ENCODE data around the gene PTPN21. TPM values are rescaled to one million over a fixed set of nuclear protein-coding genes. Genes with fewer than 3 reads are reported as not detected.

The PTPN21 gene
- total and polyA plus RNA-seq, 5 donors from 2014 or later: not detected

DNA sequence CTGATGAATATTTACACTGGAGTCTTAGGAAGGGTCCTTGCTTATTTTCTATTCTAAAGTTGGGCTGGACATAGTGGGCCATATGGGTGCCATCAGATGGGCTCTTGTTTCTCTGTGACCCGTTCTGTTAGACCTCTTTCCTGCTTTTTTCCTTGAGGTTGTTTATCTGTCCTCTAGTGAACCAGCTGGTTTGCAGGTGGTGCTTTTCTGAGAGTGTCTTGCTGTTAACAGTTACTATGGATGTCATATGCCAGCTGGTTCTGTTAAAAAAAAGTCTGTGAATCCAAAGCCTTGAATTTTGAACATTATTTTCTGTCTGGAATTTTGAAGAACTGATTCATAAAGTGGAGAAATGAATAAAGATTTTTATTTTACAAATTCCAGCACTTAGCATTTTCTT, 37.2 kb upstream of the PTPN21 start:
- Histone ChIP-seq H3K4me3 (ENCODE audit: low read depth, low read length) (no peak overlapping the region), H3K9me3 (ENCODE audit: control insufficient read depth in 2 of 2, low read length in 2 of 2) (no peaks in the 10 kb centered on the region), H3K27me3 (ENCODE audit: control insufficient read depth, insufficient read depth, low read length) (no peaks in the 10 kb centered on the region), H3K4me1 (ENCODE audit: control insufficient read depth, insufficient read depth, low read length, poor library complexity, severe bottlenecking) (no peaks in the 10 kb centered on the region), H3K27ac (ENCODE audit: insufficient read depth, low read length, poor library complexity, severe bottlenecking) (no peak overlapping the region), H3K36me3 (ENCODE audit: control insufficient read depth, insufficient read depth, low read length) (peaks cover 64% of the 10 kb centered on the region)
- no peak overlapping the region for H3K27ac Mint-ChIP-seq
- DNase-seq: no peak
- H3K4me1 Mint-ChIP-seq: peaks cover 3 to 31% (median 12%) of the 10 kb centered on the region in 4 donors
- H3K9me3 Mint-ChIP-seq: no peaks in the 10 kb centered on the region
- H3K27me3 Mint-ChIP-seq: no peaks in the 10 kb centered on the region
- peaks cover 55% of the 10 kb centered on the region for H3K36me3 Mint-ChIP-seq
- H3K4me3 Mint-ChIP-seq: no peak overlapping the region
- ATAC-seq (ENCODE audit: low read depth in 2 of 2): no peak

DNA sequence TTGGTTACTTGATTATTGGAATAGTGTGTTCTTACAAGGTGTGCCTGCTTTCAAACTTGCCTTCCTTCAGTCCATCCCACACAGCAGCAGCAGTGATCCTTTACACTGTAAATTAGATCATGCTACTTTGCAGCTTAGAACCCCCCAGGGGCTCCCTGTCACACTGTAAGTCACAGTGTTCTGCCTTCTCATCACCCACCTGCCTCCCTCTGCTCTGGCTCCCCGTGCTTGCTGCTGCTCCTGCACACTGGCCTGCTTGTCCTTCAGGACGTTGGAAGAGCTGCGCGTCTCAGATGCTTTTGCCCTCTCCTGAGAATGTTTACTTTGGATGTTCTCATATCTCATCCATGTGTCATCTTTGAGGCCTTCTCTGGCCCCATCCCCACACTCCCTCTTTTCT, 35.4 kb upstream of the PTPN21 start:
- H3K9me3 ChIP-seq (ENCODE audit: control insufficient read depth in 2 of 2, low read length in 2 of 2): no peaks in the 10 kb centered on the region
- H3K4me3 ChIP-seq (ENCODE audit: low read depth, low read length): no peak overlapping the region
- H3K27ac Mint-ChIP-seq: peak overlapping the region in 2 of 3 donors; percentile 23 to 49
- no peaks in the 10 kb centered on the region for H3K27me3 ChIP-seq (ENCODE audit: control insufficient read depth, insufficient read depth, low read length)
- DNase-seq (no peak), ATAC-seq (ENCODE audit: low read depth in 2 of 2) (no peak)
- peaks cover 58% of the 10 kb centered on the region for H3K36me3 Mint-ChIP-seq
- H3K27me3 Mint-ChIP-seq: no peaks in the 10 kb centered on the region
- H3K36me3 ChIP-seq (ENCODE audit: control insufficient read depth, insufficient read depth, low read length): peaks cover 61% of the 10 kb centered on the region
- peak overlapping the region in 1 of 4 donors; percentile 70 for H3K4me3 Mint-ChIP-seq
- no peaks in the 10 kb centered on the region for H3K4me1 ChIP-seq (ENCODE audit: control insufficient read depth, insufficient read depth, low read length, poor library complexity, severe bottlenecking)
- H3K27ac ChIP-seq (ENCODE audit: insufficient read depth, low read length, poor library complexity, severe bottlenecking): no peak overlapping the region
- H3K4me1 Mint-ChIP-seq: peaks cover 3 to 25% (median 11%) of the 10 kb centered on the region in 4 donors
- no peaks in the 10 kb centered on the region for H3K9me3 Mint-ChIP-seq

DNA sequence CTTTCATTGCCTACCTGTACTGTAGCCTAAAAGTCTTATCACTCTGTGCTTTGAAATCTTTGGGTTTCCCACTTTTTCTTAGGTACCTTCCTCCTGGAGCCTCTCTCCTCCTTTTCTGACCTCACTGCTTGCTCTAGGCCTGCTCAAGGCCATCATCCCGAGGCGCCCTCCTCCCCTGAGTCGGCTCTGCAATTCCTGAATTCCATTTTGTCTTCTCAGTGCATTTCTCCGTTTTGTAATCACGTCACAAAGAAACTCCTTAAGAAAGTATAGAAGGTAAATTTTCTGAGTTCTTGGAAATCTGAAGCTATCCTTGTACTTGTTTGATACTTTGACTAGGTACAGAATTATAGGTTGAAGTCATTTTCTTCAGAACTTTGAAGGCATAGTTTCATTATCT, 33.3 kb upstream of the PTPN21 start:
- Histone ChIP-seq H3K27ac (ENCODE audit: insufficient read depth, low read length, poor library complexity, severe bottlenecking) (no peak overlapping the region), H3K36me3 (ENCODE audit: control insufficient read depth, insufficient read depth, low read length) (peaks cover 50% of the 10 kb centered on the region), H3K4me3 (ENCODE audit: low read depth, low read length) (no peak overlapping the region), H3K27me3 (ENCODE audit: control insufficient read depth, insufficient read depth, low read length) (no peaks in the 10 kb centered on the region), H3K9me3 (ENCODE audit: control insufficient read depth in 2 of 2, low read length in 2 of 2) (no peaks in the 10 kb centered on the region), H3K4me1 (ENCODE audit: control insufficient read depth, insufficient read depth, low read length, poor library complexity, severe bottlenecking) (no peaks in the 10 kb centered on the region)
- ATAC-seq (ENCODE audit: low read depth in 2 of 2) (no peak), DNase-seq (no peak)
- peaks cover 50% of the 10 kb centered on the region for H3K36me3 Mint-ChIP-seq
- H3K9me3 Mint-ChIP-seq: no peaks in the 10 kb centered on the region
- peak overlapping the region in 1 of 3 donors; percentile 42 for H3K27ac Mint-ChIP-seq
- peaks cover 3 to 21% (median 14%) of the 10 kb centered on the region in 4 donors for H3K4me1 Mint-ChIP-seq
- H3K4me3 Mint-ChIP-seq: no peak overlapping the region
- H3K27me3 Mint-ChIP-seq: no peaks in the 10 kb centered on the region

DNA sequence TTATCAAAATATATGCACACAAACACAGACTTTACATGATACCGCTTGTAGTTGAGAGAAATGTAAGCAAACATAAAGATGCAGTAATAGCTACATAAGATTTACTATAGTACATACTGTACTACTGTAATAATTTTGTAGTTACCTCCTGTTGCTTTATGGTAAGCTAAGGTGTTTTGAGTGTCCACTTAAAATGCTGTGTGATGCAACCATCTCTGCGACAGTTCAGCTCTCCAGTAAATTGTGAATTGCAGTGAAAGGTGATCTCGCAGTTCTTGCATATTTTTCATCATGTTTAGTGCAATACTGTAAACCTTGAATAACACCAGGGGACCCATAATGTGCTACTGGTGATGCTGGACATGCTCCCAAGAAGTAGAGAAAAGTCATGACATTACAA, 29.6 kb upstream of the PTPN21 start:
- peaks cover 49% of the 10 kb centered on the region for H3K36me3 Mint-ChIP-seq

DNA sequence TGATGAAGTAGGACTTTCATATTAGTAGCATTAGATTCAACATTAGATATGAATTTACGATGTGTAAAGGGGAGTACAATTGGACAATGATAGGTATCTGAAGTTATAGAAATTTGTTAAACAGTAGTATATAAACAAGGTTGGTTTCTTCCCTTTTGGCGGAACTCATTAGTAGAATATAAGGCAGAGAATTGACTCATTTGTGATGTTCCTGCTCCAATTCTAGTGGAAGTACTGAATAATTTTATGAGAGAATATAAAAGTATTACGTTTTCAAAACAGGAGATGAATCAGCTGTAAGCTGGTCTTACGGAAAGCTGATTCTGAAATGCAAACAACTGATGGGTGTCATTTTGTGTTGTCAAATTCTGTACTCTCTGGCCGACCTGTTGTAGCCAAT, 21.4 kb upstream of the PTPN21 start:
- H3K9me3 ChIP-seq (ENCODE audit: control insufficient read depth in 2 of 2, low read length in 2 of 2): no peaks in the 10 kb centered on the region
- no peak overlapping the region for H3K27ac ChIP-seq (ENCODE audit: insufficient read depth, low read length, poor library complexity, severe bottlenecking)
- H3K4me1 Mint-ChIP-seq: peaks cover 0 to 12% (median 0%) of the 10 kb centered on the region in 4 donors
- no peaks in the 10 kb centered on the region for H3K27me3 Mint-ChIP-seq
- peaks cover 56% of the 10 kb centered on the region for H3K36me3 Mint-ChIP-seq
- no peaks in the 10 kb centered on the region for H3K9me3 Mint-ChIP-seq
- no peak for DNase-seq
- H3K4me3 ChIP-seq (ENCODE audit: low read depth, low read length): no peak overlapping the region
- H3K4me1 ChIP-seq (ENCODE audit: control insufficient read depth, insufficient read depth, low read length, poor library complexity, severe bottlenecking): no peaks in the 10 kb centered on the region
- H3K4me3 Mint-ChIP-seq: no peak overlapping the region
- ATAC-seq (ENCODE audit: low read depth in 2 of 2): no peak
- H3K27ac Mint-ChIP-seq: no peak overlapping the region
- no peaks in the 10 kb centered on the region for H3K27me3 ChIP-seq (ENCODE audit: control insufficient read depth, insufficient read depth, low read length)
- H3K36me3 ChIP-seq (ENCODE audit: control insufficient read depth, insufficient read depth, low read length): peaks cover 92% of the 10 kb centered on the region

More for the DNA sequence above, 29.6 kb upstream of the PTPN21 start:
- Mint-ChIP-seq H3K4me3 (no peak overlapping the region), H3K27me3 (no peaks in the 10 kb centered on the region), H3K4me1 (peaks cover 3 to 25% (median 14%) of the 10 kb centered on the region in 4 donors), H3K9me3 (no peaks in the 10 kb centered on the region), H3K27ac (no peak overlapping the region)
- ATAC-seq (ENCODE audit: low read depth in 2 of 2) (no peak), DNase-seq (no peak)
- Histone ChIP-seq H3K4me1 (ENCODE audit: control insufficient read depth, insufficient read depth, low read length, poor library complexity, severe bottlenecking) (no peaks in the 10 kb centered on the region), H3K27ac (ENCODE audit: insufficient read depth, low read length, poor library complexity, severe bottlenecking) (no peak overlapping the region), H3K9me3 (ENCODE audit: control insufficient read depth in 2 of 2, low read length in 2 of 2) (no peaks in the 10 kb centered on the region), H3K4me3 (ENCODE audit: low read depth, low read length) (no peak overlapping the region), H3K36me3 (ENCODE audit: control insufficient read depth, insufficient read depth, low read length) (peaks cover 57% of the 10 kb centered on the region), H3K27me3 (ENCODE audit: control insufficient read depth, insufficient read depth, low read length) (no peaks in the 10 kb centered on the region)

DNA sequence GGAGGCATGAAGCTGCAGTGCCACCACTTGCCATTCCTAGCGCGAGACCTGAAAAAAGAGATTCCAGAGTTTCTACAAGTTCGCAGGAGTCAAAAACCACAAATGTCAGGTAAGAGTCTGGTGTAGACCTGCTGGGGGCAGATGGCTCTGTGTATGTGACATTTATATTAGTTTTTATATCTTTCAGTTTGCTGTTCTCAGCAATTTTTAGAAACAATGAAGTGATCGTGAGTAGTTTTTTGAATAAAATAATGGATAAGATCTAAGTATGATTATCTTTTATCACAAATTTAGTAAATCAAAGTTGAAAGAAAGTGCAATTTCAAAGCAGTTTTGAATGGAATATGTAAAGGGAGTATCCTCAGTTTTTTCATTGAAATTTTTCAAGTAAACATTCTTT, 17.3 kb upstream of the PTPN21 start:
- H3K4me1 ChIP-seq (ENCODE audit: control insufficient read depth, insufficient read depth, low read length, poor library complexity, severe bottlenecking): no peaks in the 10 kb centered on the region
- no peak overlapping the region for H3K4me3 ChIP-seq (ENCODE audit: low read depth, low read length)
- DNase-seq: no peak
- no peaks in the 10 kb centered on the region for H3K27me3 ChIP-seq (ENCODE audit: control insufficient read depth, insufficient read depth, low read length)
- H3K27ac ChIP-seq (ENCODE audit: insufficient read depth, low read length, poor library complexity, severe bottlenecking): no peak overlapping the region
- Mint-ChIP-seq H3K27me3 (no peaks in the 10 kb centered on the region), H3K27ac (no peak overlapping the region), H3K4me3 (no peak overlapping the region), H3K9me3 (no peaks in the 10 kb centered on the region), H3K4me1 (peaks cover 0 to 6% (median 1%) of the 10 kb centered on the region in 4 donors), H3K36me3 (peaks cover 49% of the 10 kb centered on the region)
- peaks cover 87% of the 10 kb centered on the region for H3K36me3 ChIP-seq (ENCODE audit: control insufficient read depth, insufficient read depth, low read length)
- no peaks in the 10 kb centered on the region for H3K9me3 ChIP-seq (ENCODE audit: control insufficient read depth in 2 of 2, low read length in 2 of 2)
- ATAC-seq (ENCODE audit: low read depth in 2 of 2): no peak

DNA sequence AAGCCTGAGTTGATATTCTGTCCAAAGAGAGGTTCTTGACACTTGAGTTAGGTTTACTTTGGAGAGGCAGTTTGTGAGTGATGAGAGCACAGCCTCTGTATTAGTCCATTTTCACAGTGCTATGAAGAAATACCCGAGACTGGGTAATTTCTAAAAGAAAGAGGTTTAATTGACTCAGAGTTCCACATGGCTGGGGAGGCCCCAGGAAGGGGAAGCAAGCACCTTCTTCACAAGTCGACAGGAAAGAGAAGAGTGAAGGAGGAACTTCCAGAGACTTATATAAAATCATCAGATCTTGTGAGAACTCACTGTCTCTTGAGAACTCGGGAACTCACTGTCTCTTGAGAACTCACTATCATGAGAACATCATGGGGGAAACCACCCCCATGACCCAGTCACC, 13.4 kb upstream of the PTPN21 start:
- ATAC-seq (ENCODE audit: low read depth in 2 of 2): no peak
- no peaks in the 10 kb centered on the region for H3K9me3 ChIP-seq (ENCODE audit: control insufficient read depth in 2 of 2, low read length in 2 of 2)
- H3K36me3 ChIP-seq (ENCODE audit: control insufficient read depth, insufficient read depth, low read length): peaks cover 52% of the 10 kb centered on the region
- H3K4me3 Mint-ChIP-seq: no peak overlapping the region
- no peak for DNase-seq
- H3K27ac Mint-ChIP-seq: peak overlapping the region in 2 of 3 donors; percentile 8 to 25
- no peak overlapping the region for H3K4me3 ChIP-seq (ENCODE audit: low read depth, low read length)
- no peaks in the 10 kb centered on the region for H3K27me3 ChIP-seq (ENCODE audit: control insufficient read depth, insufficient read depth, low read length)
- H3K27ac ChIP-seq (ENCODE audit: insufficient read depth, low read length, poor library complexity, severe bottlenecking): no peak overlapping the region
- peaks cover 12% of the 10 kb centered on the region for H3K4me1 ChIP-seq (ENCODE audit: control insufficient read depth, insufficient read depth, low read length, poor library complexity, severe bottlenecking)
- peaks cover 34% of the 10 kb centered on the region for H3K36me3 Mint-ChIP-seq
- no peaks in the 10 kb centered on the region for H3K9me3 Mint-ChIP-seq
- peaks cover 6% of the 10 kb centered on the region for H3K27me3 Mint-ChIP-seq
- H3K4me1 Mint-ChIP-seq: peaks cover 9 to 21% (median 18%) of the 10 kb centered on the region in 4 donors

DNA sequence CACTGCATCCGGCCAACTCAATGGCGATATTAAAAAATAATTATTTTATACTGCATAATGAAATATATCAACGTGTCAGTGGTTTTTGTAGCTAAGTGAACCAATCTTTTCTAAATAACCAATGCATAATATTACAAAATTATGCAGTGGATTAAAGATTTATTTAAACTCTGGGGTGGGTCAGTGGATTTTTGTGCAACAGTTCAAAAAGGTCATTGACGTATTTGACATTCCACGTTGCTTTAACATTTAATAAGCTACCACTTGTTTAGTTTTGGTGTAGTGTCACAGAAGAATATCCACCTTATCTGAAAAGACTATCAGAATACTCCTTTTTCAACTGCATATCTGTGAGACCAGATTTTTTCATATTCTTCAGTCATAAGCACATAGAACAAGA, 10.6 kb upstream of the PTPN21 start:
- Mint-ChIP-seq H3K27me3 (peaks cover 19% of the 10 kb centered on the region), H3K9me3 (no peaks in the 10 kb centered on the region), H3K27ac (peak overlapping the region in 1 of 3 donors; percentile 18), H3K4me1 (peaks cover 17 to 33% (median 24%) of the 10 kb centered on the region in 4 donors), H3K36me3 (peaks cover 19% of the 10 kb centered on the region), H3K4me3 (peak overlapping the region in 1 of 4 donors; percentile 58)
- H3K4me1 ChIP-seq (ENCODE audit: control insufficient read depth, insufficient read depth, low read length, poor library complexity, severe bottlenecking): peaks cover 17% of the 10 kb centered on the region
- no peak overlapping the region for H3K4me3 ChIP-seq (ENCODE audit: low read depth, low read length)
- peaks cover 5% of the 10 kb centered on the region for H3K27me3 ChIP-seq (ENCODE audit: control insufficient read depth, insufficient read depth, low read length)
- DNase-seq: no peak
- H3K36me3 ChIP-seq (ENCODE audit: control insufficient read depth, insufficient read depth, low read length): peaks cover 30% of the 10 kb centered on the region
- no peak for ATAC-seq (ENCODE audit: low read depth in 2 of 2)
- no peaks in the 10 kb centered on the region for H3K9me3 ChIP-seq (ENCODE audit: control insufficient read depth in 2 of 2, low read length in 2 of 2)
- no peak overlapping the region for H3K27ac ChIP-seq (ENCODE audit: insufficient read depth, low read length, poor library complexity, severe bottlenecking)
